Fibroblast of the aortic adventitia (primary cell): ENCODE measurements around the gene DHRS1. TPM values are rescaled to one million over a fixed set of nuclear protein-coding genes. Genes with fewer than 3 reads are reported as not detected.

Experiments
- DNase-seq: peaks from one replicate; pipeline ENCODE4 v3.0.0-alpha.2; 2010; ENCODE audit warnings: low read depth
- H3K4me3 ChIP-seq: 2 replicates; pipeline ENCODE4 v1.5.1; 2011; ENCODE audit warnings: low read depth, mild to moderate bottlenecking, control low read depth, low read length, moderate library complexity
- total RNA-seq: library from RNA; depleted of rRNA; stranded (reverse); fragments of >200 nt; gene quantifications from 2 replicates; pipeline ENCODE4 v1.2.3, GENCODE V29; 2012; ENCODE audit warnings: low replicate concordance
- TF ChIP-seq, protein P1 (sequence below): IDR thresholded peaks from 2 replicates; pipeline ENCODE4 v1.5.1; 2011; ENCODE audit warnings: mild to moderate bottlenecking, low read length, control low read depth, inconsistent platforms; ENCODE audit not compliant: insufficient read depth

Gene DHRS1
- total RNA-seq, 1 donor = 20.7 TPM

DNA sequence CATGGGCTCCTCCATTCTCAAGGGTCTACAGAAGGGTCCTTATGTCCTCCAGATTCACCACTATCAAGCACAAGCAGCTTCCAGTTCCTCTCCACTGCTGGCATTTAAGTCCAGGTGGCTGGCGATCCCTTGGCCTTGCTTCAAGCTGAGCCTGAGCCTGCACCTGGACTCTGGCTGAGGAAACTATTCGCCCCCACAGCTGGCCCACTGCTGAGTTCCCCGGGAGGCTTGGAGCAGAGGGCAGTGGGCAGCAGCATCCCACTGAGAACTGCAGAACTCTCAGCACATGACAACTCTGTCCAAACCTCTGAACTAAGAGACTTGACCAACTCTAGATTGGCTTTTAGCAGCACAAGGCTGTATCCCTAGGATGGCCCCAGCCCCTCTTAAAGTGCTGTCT is 16.8 kb downstream of the DHRS1 start:
- TF ChIP-seq, protein P1, sequence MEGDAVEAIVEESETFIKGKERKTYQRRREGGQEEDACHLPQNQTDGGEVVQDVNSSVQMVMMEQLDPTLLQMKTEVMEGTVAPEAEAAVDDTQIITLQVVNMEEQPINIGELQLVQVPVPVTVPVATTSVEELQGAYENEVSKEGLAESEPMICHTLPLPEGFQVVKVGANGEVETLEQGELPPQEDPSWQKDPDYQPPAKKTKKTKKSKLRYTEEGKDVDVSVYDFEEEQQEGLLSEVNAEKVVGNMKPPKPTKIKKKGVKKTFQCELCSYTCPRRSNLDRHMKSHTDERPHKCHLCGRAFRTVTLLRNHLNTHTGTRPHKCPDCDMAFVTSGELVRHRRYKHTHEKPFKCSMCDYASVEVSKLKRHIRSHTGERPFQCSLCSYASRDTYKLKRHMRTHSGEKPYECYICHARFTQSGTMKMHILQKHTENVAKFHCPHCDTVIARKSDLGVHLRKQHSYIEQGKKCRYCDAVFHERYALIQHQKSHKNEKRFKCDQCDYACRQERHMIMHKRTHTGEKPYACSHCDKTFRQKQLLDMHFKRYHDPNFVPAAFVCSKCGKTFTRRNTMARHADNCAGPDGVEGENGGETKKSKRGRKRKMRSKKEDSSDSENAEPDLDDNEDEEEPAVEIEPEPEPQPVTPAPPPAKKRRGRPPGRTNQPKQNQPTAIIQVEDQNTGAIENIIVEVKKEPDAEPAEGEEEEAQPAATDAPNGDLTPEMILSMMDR = no peak
- no peak overlapping the region for H3K4me3 ChIP-seq
- DNase-seq = no peak

DNA sequence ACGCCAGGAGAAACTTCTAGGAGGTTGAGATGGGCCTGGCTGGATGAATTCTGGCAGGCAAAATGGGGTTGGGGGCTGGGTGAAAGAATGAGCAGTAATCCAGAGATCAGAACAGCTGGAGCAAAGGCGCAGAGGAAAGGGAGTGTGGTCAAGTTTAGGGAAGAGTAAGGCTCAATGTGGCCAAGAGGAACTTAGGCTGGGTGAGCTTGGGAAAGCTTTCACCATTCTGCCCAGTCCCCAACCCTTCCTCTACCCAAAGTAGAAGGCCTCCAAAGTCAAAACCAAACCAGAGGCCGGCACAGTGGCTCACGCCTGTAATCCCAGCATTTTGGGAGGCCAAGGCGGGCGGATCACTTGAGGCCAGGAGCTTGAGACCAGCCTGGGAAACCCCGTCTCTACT is 17.9 kb downstream of the DHRS1 start:
- TF ChIP-seq, protein P1 = no peak
- DNase-seq = no peak
- H3K4me3 ChIP-seq = no peak overlapping the region

DNA sequence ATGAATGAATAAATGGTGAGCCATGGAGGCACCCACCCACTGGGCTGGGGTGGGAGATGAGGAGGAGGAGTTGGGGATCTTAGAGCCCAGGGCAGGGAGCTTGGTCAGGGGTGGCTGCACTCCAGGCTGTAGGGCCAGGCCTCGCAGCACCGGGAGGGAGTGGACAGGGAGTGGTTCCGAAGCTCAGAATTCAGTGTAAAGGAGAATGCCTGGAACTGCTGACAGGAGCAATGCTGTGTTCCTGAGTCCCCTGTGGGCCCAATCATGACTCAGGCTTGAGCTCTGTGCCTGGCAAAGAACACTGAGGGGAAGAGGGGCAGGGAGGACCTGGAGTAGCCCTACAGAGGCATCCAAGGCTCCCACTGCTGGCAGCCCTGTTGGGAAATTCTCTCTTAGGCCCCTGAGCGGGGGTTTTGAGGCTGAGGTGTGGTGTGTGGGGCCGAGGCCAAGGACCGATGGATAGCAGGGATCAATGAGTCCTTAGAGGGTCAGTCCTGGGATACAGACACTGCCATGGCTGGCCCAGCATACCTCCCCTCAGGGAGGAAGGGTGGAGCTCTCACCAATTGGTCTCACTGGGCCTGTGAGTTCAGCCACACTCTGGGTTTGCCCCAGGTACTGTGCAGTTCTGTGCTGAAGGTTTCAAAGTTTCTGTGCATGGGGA is 18.7 kb downstream of the DHRS1 start:
- DNase-seq = peak; percentile 57
- TF ChIP-seq, protein P1 = no peak

DNA sequence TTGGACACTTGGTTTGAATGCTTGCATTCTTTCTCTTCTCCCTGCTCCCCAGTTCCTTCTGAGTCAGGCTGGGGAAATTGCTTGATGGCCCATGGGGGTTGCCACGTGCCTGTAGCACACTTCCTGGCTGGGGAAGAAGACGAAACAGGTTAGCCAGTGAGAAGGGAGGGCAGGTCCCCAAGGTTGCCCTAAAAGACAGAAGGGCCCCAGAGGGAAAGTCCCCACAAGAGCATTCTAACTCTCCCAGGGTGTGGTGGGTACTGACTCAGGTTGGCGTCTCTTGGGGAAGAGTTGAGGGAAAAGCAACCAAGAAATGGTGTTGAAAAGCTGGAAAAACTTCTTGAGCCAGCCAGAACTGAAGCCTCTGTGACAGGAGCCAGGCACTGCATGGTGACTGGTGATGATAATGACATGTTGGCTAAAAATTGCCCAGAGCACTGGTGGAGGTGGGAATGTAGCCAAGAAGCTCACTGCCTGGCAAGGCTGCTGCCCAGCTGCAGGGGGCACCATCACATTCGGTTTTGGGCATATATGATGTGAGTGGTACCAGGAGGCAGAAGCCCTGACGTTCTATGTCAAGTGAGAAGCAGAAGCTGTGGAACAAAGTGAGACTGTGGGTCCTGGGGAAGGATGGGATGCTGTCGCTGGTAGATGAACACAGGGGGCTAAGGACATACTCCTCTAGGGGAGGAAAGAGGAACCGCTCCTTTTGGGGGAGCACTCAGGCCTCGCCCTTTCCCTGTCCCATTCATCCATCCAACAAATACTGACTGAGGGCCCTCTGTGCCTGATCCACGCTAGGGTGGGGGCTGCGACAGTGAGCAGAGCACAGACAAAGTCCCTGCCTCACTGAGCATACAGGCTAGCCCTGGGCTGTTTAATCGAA is 20.0 kb downstream of the DHRS1 start:
- no peak overlapping the region for H3K4me3 ChIP-seq
- TF ChIP-seq, protein P1 = no peak
- no peak for DNase-seq

More for the DNA sequence above, 18.7 kb downstream of the DHRS1 start:
- no peak overlapping the region for H3K4me3 ChIP-seq

DNA sequence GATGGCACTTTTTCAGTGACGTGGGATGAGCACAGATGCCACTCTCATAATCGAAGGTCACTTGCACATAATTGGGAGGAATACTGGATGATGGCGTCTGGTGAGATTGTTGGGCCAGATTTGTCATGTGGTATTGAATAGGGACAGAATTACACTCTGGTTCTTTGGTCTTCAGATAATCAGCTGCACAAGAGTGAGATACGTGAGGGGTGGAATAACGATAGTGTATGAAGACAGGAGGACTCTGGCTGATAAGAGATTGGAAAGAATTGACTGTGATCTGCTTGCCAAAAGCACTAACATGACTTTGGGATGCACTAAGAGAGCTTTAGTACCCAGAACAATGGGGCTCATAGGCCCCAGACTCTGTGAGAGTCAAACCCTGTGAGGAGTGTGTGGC is 21.2 kb downstream of the DHRS1 start:
- TF ChIP-seq, protein P1 = no peak
- DNase-seq = no peak
- no peak overlapping the region for H3K4me3 ChIP-seq

DNA sequence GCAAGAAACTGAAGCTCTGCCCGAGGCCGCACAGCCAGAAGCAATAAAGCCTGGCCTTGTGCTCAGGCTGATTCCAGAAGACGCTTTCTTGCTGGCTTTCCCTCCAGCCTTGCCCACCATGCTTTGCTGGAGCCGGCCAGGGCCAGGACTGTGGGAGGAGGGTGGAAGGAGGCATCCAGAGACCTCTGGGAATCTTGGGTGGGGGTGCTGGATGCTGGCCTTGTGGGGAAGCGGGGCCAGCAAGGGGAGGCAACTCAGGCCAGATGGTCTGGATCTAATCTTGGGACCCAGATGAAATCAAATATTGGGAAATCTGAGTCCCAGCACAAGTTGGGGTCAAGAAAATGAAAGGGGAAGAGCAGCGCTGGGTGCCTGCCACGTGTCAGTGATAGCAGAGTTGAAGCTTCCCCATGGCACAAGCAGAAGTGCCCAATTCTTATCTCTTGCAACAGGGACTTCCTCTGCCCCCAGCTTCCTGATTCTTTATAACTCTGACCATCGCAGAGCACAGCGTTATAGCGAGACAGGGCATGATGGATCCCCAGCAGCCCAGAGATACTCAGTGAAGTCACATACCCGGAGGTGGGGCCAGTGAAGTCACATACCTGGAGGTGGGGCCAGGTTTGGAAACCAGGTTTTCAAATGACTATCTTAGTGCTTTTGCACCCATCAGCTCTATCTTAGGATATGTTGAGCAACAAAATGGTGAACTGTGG is 21.8 kb downstream of the DHRS1 start:
- DNase-seq = no peak
- H3K4me3 ChIP-seq = no peak overlapping the region
- TF ChIP-seq, protein P1 = no peak
